GM12878 (cell line): ENCODE data around the gene C1orf210. TPM values are rescaled to one million over a fixed set of nuclear protein-coding genes. Genes with fewer than 3 reads are reported as not detected.

Experiments used
- ATAC-seq: fragments of 200-7000 bp; cut with Tn5 transposase; 3 replicates; pipeline ENCODE4 v1.9.1; 2020; ENCODE audit warnings: mild to moderate bottlenecking, moderate library complexity
- BruUV-seq: library from RNA; stranded (reverse); fragments of 400-500 nt; replicated peaks from 2 replicates; lab custom pipeline; 2021; lab: Mats Ljungman, UMichigan
- CTCF ChIA-PET: fragments of 300-600 bp; sonication (Branson Sonifier 250); formaldehyde crosslinking; extraction: SDS; loops from one replicate; lab custom pipeline; 2021; ENCODE audit warnings: inconsistent platforms; lab: Yijun Ruan, JAX
- POLR2A ChIA-PET: fragments of 350-600 bp; formaldehyde crosslinking; extraction: SDS; loops from one replicate; lab custom pipeline; 2021; ENCODE audit warnings: inconsistent platforms; lab: Charles Lee
- RAD21 ChIA-PET: fragments of 300-600 bp; sonication (Branson Sonifier 250); formaldehyde crosslinking; loops from one replicate; lab custom pipeline; 2023; ENCODE audit warnings: antibody characterized with exemption; ENCODE audit not compliant: unreplicated experiment; lab: Charles Lee
- SMC1A ChIA-PET: fragments of 300-600 bp; sonication (Branson Sonifier 250); formaldehyde crosslinking; loops from one replicate; lab custom pipeline; 2023; ENCODE audit not compliant: unreplicated experiment, uncharacterized antibody; lab: Charles Lee
- DNase-seq: peaks from one replicate; pipeline ENCODE4 v3.0.0-alpha.2; 2011; ENCODE audit warnings: low read depth, low spot score
- FAIRE-seq: peaks from 3 replicates; lab custom pipeline; 2011; peaks lifted over from hg19 to GRCh38; lab: Jason Lieb, UNC
- H2AFZ ChIP-seq: 2 replicates; pipeline ENCODE4 v1.6.0; 2011; ENCODE audit warnings: low read depth, low read length, control low read depth; ENCODE audit not compliant: control insufficient read depth
- H3K27ac ChIP-seq: 2 replicates; pipeline ENCODE4 v1.5.1; 2011; ENCODE audit warnings: control low read depth; ENCODE audit not compliant: control insufficient read depth, insufficient read depth
- H3K27me3 ChIP-seq, 2 experiments: replicated peaks in 1 of 2; 2 replicates each; pipeline versions ENCODE4 v1.6.0 to v1.6.1; 2011; ENCODE audit warnings: low read length in 1 of 2; ENCODE audit not compliant: control insufficient read depth in 2 of 2, insufficient read depth in 2 of 2
- H3K36me3 ChIP-seq, 2 experiments: 2 replicates each; pipeline ENCODE4 v1.5.1; 2011; ENCODE audit warnings: low read length in 1 of 2; ENCODE audit not compliant: control insufficient read depth in 2 of 2, insufficient read depth in 2 of 2
- H3K4me1 ChIP-seq: 2 replicates; pipeline ENCODE4 v1.6.1; 2011; ENCODE audit warnings: mild to moderate bottlenecking, low read length, moderate library complexity, mixed read lengths; ENCODE audit not compliant: control insufficient read depth, insufficient read depth
- H3K4me2 ChIP-seq: 2 replicates; pipeline ENCODE4 v1.6.0; 2011; ENCODE audit warnings: control low read depth; ENCODE audit not compliant: control insufficient read depth, insufficient read depth
- H3K4me3 ChIP-seq: fragments of 200-600 bp; sonication (generic); 2 replicates; pipeline ENCODE4 v1.5.1; 2016
- H3K79me2 ChIP-seq: 2 replicates; pipeline ENCODE4 v1.6.0; 2011; ENCODE audit warnings: low read length; ENCODE audit not compliant: control insufficient read depth, insufficient read depth
- H3K9ac ChIP-seq: 2 replicates; pipeline ENCODE4 v1.8.0; 2011; ENCODE audit warnings: low read length, control low read depth, mixed read lengths; ENCODE audit not compliant: control insufficient read depth, insufficient read depth
- H3K9me3 ChIP-seq: replicated peaks from 3 replicates; pipeline ENCODE4 v1.5.1; 2011; ENCODE audit warnings: mild to moderate bottlenecking, low read length; ENCODE audit not compliant: control insufficient read depth, insufficient read depth
- H4K20me1 ChIP-seq: 2 replicates; pipeline ENCODE4 v1.6.0; 2011; ENCODE audit not compliant: control insufficient read depth, insufficient read depth
- CEBPB ChIP-seq, 2 experiments: fragments of 150-350 bp in 1 of 2; IDR thresholded peaks; 2 replicates each; pipeline ENCODE4 v1.6.1; 2012 to 2014; ENCODE audit warnings: low read depth in 2 of 2, low read length in 2 of 2, borderline replicate concordance in 1 of 2, inconsistent platforms in 1 of 2
- FOXK2 ChIP-seq: fragments of 450-650 bp; IDR thresholded peaks from 2 replicates; pipeline ENCODE4 v1.6.1; 2017; ENCODE audit warnings: mild to moderate bottlenecking, moderate library complexity
- MEF2A ChIP-seq: IDR thresholded peaks from 2 replicates; pipeline ENCODE4 v1.6.1; 2011; ENCODE audit warnings: low read depth, mild to moderate bottlenecking, low read length, moderate library complexity; ENCODE audit not compliant: insufficient read depth
- NFYB ChIP-seq: IDR thresholded peaks from 2 replicates; pipeline ENCODE4 v1.6.1; 2011; ENCODE audit warnings: low read depth, mild to moderate bottlenecking, low read length, improper control_type of control experiment, moderate library complexity; ENCODE audit not compliant: insufficient read depth
- NR2C2 ChIP-seq: IDR thresholded peaks from 2 replicates; pipeline ENCODE4 v1.6.1; 2011; ENCODE audit warnings: borderline replicate concordance, low read depth; ENCODE audit not compliant: control insufficient read depth, insufficient read length
- RBBP5 ChIP-seq: fragments of 200-600 bp; sonication (generic); conservative IDR thresholded peaks from 2 replicates; pipeline ENCODE4 v1.6.1; 2016
- RCOR1 ChIP-seq: conservative IDR thresholded peaks from 2 replicates; pipeline ENCODE4 v1.6.1; 2012; ENCODE audit warnings: low read depth, low read length, improper control_type of control experiment
- SIN3A ChIP-seq: IDR thresholded peaks from 2 replicates; pipeline ENCODE4 v1.6.1; 2012; ENCODE audit warnings: low read depth, low read length, improper control_type of control experiment
- SMAD1 ChIP-seq: fragments of 450-650 bp; IDR thresholded peaks from 2 replicates; pipeline ENCODE4 v1.6.1; 2018; ENCODE audit warnings: mild to moderate bottlenecking, low read depth; ENCODE audit not compliant: partially characterized antibody
- YY1 ChIP-seq: IDR thresholded peaks from 2 replicates; pipeline ENCODE4 v1.6.1; 2011; ENCODE audit warnings: low read depth, mild to moderate bottlenecking, low read length
- WGBS: methylation state at CpG from one replicate; pipeline ENCODE4 v1.1.6; 2016; ENCODE audit warnings: low lambda C conversion rate; ENCODE audit not compliant: insufficient replicate concordance, insufficient coverage; ENCODE audit errors: missing lambda C conversion rate; 5-methylcytosine and 5-hydroxymethylcytosine counted together
- in situ Hi-C: fragments of 300-500 bp; cut with MboI; formaldehyde crosslinking; loops from 9 replicates; pipeline ENCODE4 v1.14.3; 2018; ENCODE audit warnings: mixed read lengths
- intact Hi-C: fragments of 100-400 bp; cut with micrococcal nuclease; formaldehyde crosslinking; loops from one replicate; pipeline ENCODE4 v1.14.2; 2022; ENCODE audit not compliant: unreplicated experiment
- polyA plus RNA-seq, 11 experiments: library from polyadenylated mRNA; depleted of rRNA in 4 of 11; unstranded in 6 of 11; stranded (reverse) in 5 of 11; fragments of >200 nt; fragmentation: Nextera tagmentation in 4 of 11; fragmentation: Illumina TruSeq in 1 of 11; extraction: Ambion mirVana in 4 of 11; extraction: Trizol in 1 of 11; gene quantifications; 1 replicate in 1 of 11; 2 replicates in 10 of 11; pipeline versions ENCODE4 v1.2.1 to v1.2.3, GENCODE V29; 2011 to 2016; ENCODE audit warnings: inconsistent platforms in 2 of 11, missing spikeins in 2 of 11, low read depth in 1 of 11
- total RNA-seq, 4 experiments: library from RNA; depleted of rRNA in 3 of 4; stranded (reverse); fragments of >200 nt in 3 of 4; fragmentation: Illumina TruSeq in 1 of 4; extraction: Trizol in 1 of 4; gene quantifications; 2 replicates each; pipeline versions ENCODE4 v1.2.1 to v1.2.3, GENCODE V29; 2013 to 2021
- TF ChIP-seq, protein P1 (sequence below): fragments of 450-650 bp; formaldehyde crosslinking; IDR thresholded peaks from 2 replicates; pipeline ENCODE4 v1.5.0; 2022; ENCODE audit warnings: mild to moderate bottlenecking, missing genetic modification characterization
- TF ChIP-seq, protein P2 (sequence below): fragments of 450-650 bp; IDR thresholded peaks from 2 replicates; pipeline ENCODE4 v1.6.1; 2016; ENCODE audit warnings: mild to moderate bottlenecking
- TF ChIP-seq, protein P3 (sequence below): fragments of 450-650 bp; IDR thresholded peaks from 2 replicates; pipeline ENCODE4 v1.6.1; 2014; ENCODE audit warnings: mild to moderate bottlenecking
- TF ChIP-seq, protein P4 (sequence below): IDR thresholded peaks from 2 replicates; pipeline ENCODE4 v1.6.1; 2011; ENCODE audit warnings: mild to moderate bottlenecking, low read depth, low read length, moderate library complexity; ENCODE audit not compliant: insufficient replicate concordance
- TF ChIP-seq, protein P5 (sequence below): fragments of 450-650 bp; IDR thresholded peaks from 2 replicates; pipeline ENCODE4 v1.6.1; 2016; ENCODE audit warnings: mild to moderate bottlenecking

The C1orf210 gene
- total and polyA plus RNA-seq, 10 of the 15 experiments (the other 5 are each of a cell fraction or from before 2014, with no cell fraction given): 0.07 TPM; not detected in 9

DNA sequence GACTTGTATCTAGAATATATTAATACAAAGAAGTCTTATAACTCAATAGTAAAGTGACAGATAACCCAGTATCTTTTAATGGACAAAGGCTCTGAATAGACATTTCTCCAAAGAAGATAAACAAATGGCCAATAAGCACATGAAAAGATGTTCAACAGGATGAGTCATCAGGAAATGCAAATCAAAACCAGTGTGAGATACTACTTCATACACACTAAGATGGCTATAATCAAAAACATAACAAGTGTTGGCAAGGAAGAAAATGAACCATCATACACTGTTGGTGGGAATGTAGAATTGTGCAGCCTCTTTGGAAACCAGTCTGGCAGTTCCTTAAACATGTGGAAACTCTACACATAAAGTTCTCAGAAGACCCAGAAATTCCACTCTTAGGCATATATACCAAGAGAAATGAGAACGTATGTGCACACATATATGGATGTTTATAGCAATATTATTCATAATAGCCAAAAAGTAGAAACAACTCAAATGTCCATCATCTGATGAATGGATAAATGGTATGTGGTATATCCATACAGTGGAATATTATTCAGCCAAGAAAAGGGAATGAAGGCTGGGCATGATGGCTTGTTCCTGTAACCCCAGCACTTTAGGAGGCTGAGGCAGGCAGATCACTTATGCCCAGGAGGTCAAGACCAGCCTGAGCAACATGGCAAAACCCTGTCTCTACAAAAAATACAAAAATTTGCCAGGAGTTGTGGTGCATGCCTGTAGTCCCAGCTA, 42.3 kb upstream of the C1orf210 start:
- Histone ChIP-seq H3K79me2 (no peaks in the 10 kb centered on the region), H2AFZ (no peak overlapping the region), H3K4me3 (no peak overlapping the region), H3K4me1 (no peaks in the 10 kb centered on the region), H3K9me3 (no peaks in the 10 kb centered on the region; the same call in 1 of the 3 replicates), H3K27ac (no peak overlapping the region), H3K4me2 (no peak overlapping the region), H3K27me3 (no peaks in the 10 kb centered on the region), H3K9ac (no peak overlapping the region), H4K20me1 (no peaks in the 10 kb centered on the region), H3K36me3 (no peaks in the 10 kb centered on the region)
- 100% methylated on average over 1 of the region's 1 CpG for WGBS
- DNase-seq (no peak), ATAC-seq (no peak), FAIRE-seq (no peak)
- in situ Hi-C loops (no loop called here), intact Hi-C loops (no loop called here)
- RAD21 ChIA-PET: no interaction called here
- POLR2A ChIA-PET: no interaction called here
- SMC1A ChIA-PET: no interaction called here
- no TSS peak for BruUV-seq
- CTCF ChIA-PET: no interaction called here
- TF ChIP-seq NR2C2: no peak
- TF ChIP-seq RBBP5: no peak
- TF ChIP-seq, protein P1, sequence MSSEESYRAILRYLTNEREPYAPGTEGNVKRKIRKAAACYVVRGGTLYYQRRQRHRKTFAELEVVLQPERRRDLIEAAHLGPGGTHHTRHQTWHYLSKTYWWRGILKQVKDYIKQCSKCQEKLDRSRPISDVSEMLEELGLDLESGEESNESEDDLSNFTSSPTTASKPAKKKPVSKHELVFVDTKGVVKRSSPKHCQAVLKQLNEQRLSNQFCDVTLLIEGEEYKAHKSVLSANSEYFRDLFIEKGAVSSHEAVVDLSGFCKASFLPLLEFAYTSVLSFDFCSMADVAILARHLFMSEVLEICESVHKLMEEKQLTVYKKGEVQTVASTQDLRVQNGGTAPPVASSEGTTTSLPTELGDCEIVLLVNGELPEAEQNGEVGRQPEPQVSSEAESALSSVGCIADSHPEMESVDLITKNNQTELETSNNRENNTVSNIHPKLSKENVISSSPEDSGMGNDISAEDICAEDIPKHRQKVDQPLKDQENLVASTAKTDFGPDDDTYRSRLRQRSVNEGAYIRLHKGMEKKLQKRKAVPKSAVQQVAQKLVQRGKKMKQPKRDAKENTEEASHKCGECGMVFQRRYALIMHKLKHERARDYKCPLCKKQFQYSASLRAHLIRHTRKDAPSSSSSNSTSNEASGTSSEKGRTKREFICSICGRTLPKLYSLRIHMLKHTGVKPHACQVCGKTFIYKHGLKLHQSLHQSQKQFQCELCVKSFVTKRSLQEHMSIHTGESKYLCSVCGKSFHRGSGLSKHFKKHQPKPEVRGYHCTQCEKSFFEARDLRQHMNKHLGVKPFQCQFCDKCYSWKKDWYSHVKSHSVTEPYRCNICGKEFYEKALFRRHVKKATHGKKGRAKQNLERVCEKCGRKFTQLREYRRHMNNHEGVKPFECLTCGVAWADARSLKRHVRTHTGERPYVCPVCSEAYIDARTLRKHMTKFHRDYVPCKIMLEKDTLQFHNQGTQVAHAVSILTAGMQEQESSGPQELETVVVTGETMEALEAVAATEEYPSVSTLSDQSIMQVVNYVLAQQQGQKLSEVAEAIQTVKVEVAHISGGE: no peak
- no peak for TF ChIP-seq NFYB
- TF ChIP-seq, protein P2, sequence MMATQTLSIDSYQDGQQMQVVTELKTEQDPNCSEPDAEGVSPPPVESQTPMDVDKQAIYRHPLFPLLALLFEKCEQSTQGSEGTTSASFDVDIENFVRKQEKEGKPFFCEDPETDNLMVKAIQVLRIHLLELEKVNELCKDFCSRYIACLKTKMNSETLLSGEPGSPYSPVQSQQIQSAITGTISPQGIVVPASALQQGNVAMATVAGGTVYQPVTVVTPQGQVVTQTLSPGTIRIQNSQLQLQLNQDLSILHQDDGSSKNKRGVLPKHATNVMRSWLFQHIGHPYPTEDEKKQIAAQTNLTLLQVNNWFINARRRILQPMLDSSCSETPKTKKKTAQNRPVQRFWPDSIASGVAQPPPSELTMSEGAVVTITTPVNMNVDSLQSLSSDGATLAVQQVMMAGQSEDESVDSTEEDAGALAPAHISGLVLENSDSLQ: no peak
- no peak for TF ChIP-seq YY1
- no peak for TF ChIP-seq CEBPB (IDR thresholded peaks at IDR 0.05; ENCODE audit: borderline replicate concordance in 1 of 2, low read depth in 2 of 2, low read length in 2 of 2)
- TF ChIP-seq, protein P3, sequence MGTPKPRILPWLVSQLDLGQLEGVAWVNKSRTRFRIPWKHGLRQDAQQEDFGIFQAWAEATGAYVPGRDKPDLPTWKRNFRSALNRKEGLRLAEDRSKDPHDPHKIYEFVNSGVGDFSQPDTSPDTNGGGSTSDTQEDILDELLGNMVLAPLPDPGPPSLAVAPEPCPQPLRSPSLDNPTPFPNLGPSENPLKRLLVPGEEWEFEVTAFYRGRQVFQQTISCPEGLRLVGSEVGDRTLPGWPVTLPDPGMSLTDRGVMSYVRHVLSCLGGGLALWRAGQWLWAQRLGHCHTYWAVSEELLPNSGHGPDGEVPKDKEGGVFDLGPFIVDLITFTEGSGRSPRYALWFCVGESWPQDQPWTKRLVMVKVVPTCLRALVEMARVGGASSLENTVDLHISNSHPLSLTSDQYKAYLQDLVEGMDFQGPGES: no peak
- TF ChIP-seq RCOR1: no peak
- no peak for TF ChIP-seq MEF2A
- no peak for TF ChIP-seq FOXK2
- TF ChIP-seq SIN3A: no peak
- TF ChIP-seq SMAD1: no peak
- TF ChIP-seq, protein P4, sequence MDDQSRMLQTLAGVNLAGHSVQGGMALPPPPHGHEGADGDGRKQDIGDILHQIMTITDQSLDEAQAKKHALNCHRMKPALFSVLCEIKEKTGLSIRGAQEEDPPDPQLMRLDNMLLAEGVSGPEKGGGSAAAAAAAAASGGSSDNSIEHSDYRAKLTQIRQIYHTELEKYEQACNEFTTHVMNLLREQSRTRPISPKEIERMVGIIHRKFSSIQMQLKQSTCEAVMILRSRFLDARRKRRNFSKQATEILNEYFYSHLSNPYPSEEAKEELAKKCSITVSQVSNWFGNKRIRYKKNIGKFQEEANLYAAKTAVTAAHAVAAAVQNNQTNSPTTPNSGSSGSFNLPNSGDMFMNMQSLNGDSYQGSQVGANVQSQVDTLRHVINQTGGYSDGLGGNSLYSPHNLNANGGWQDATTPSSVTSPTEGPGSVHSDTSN: no peak
- TF ChIP-seq, protein P5, sequence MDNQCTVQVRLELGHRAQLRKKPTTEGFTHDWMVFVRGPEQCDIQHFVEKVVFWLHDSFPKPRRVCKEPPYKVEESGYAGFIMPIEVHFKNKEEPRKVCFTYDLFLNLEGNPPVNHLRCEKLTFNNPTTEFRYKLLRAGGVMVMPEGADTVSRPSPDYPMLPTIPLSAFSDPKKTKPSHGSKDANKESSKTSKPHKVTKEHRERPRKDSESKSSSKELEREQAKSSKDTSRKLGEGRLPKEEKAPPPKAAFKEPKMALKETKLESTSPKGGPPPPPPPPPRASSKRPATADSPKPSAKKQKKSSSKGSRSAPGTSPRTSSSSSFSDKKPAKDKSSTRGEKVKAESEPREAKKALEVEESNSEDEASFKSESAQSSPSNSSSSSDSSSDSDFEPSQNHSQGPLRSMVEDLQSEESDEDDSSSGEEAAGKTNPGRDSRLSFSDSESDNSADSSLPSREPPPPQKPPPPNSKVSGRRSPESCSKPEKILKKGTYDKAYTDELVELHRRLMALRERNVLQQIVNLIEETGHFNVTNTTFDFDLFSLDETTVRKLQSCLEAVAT: no peak
